GM19463 (cell line): ENCODE measurements around the gene PSMD2.

Experiments used
- ATAC-seq: cut with Tn5 transposase; IDR thresholded peaks from one replicate; pipeline ENCODE4 v1.9.1; 2021; ENCODE audit warnings: mild to moderate bottlenecking, moderate library complexity; ENCODE audit not compliant: unreplicated experiment

The PSMD2 gene

GRCh38 chr3:184315871-184316661 is 17.0 kb downstream of the PSMD2 start:
- ATAC-seq = no peak

- no peak for ATAC-seq
Measured at GRCh38 chr3:184316792-184317191, 17.8 kb downstream of the PSMD2 start.

DNA sequence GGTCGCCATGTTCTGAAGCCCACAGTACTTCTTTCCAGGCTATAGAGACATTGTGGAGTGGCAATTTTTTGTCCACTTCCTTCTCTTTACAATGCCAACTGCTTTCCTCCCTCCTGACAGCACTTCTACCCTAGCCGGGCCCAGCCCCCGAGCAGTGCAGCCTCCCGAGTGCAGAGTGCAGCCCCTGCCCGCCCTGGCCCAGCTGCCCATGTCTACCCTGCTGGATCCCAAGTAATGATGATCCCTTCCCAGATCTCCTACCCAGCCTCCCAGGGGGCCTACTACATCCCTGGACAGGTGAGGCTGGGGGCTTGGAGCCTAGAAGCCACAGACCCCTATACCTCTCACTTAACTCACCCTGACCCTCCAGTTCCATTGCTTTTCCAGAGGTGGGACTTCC is 18.2 kb downstream of the PSMD2 start:
- no peak for ATAC-seq

- ATAC-seq = no peak
Measured at GRCh38 chr3:184320104-184320445, 21.0 kb downstream of the PSMD2 start.

DNA sequence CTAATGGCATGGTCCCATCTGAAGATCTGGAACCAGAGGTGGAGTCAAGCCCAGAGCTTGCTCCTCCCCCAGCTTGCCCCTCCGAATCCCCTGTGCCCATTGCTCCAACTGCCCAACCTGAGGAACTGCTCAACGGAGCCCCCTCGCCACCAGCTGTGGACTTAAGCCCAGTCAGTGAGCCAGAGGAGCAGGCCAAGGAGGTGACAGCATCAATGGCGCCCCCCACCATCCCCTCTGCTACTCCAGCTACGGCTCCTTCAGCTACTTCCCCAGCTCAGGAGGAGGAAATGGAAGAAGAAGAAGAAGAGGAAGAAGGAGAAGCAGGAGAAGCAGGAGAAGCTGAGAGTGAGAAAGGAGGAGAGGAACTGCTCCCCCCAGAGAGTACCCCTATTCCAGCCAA is 22.6 kb downstream of the PSMD2 start:
- ATAC-seq = no peak

DNA sequence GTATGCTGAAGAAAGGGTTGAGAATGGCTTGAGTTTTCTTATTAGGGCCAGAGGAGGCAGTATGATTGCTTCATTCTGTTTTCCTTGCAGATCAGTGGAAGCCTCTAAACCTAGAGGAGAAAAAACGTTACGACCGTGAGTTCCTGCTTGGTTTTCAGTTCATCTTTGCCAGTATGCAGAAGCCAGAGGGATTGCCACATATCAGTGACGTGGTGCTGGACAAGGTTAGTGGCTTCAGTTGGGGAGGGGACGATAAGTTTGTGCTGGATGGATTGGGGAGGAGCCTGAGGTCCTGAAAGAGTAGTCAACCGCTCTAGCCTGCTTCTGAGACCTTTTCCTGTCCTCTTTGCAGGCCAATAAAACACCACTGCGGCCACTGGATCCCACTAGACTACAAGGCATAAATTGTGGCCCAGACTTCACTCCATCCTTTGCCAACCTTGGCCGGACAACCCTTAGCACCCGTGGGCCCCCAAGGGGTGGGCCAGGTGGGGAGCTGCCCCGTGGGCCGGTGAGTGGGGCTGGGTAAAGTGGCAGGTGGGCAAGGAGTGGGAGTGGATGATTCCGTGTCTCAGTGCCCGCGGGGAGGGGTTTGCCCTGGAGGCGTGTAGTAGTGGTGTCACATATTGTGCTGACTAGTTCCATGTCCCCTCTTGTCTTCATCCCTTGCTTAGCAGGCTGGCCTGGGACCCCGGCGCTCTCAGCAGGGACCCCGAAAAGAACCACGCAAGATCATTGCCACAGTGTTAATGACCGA is 23.9 kb downstream of the PSMD2 start:
- no peak for ATAC-seq

GRCh38 chr3:184323696-184324095 is 24.7 kb downstream of the PSMD2 start:
- no peak for ATAC-seq

- no peak for ATAC-seq
Measured at GRCh38 chr3:184325269-184325668, 26.2 kb downstream of the PSMD2 start.

DNA sequence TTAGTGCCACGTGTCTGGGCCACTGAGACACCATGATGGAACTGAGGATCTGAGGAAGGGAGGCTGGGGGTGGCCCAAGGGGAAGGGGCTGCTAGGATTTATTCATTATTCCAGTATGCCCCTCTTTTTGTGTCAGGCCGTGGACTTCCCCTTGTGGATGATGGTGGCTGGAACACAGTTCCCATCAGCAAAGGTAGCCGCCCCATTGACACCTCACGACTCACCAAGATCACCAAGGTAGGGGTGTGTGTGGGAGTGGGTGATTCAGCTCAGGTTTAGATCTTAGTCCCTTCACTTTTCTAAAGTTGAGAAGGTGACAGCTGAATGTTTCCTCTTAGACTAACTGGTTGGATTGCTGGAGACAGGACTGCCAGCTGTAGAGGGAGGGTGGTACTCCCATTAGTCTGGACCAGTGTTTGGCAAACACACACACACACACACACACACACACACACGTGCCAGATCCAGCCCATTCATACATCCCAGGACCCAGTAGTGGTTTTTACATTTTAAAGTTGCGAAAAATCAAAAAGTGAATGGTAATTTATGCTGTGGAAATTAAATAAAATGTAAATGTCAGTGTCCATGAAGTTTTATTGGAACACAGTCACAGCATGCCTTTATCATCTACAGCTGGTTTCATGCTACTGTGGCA is 26.8 kb downstream of the PSMD2 start:
- no peak for ATAC-seq

GRCh38 chr3:184327171-184327570 is 28.1 kb downstream of the PSMD2 start:
- ATAC-seq = no peak

DNA sequence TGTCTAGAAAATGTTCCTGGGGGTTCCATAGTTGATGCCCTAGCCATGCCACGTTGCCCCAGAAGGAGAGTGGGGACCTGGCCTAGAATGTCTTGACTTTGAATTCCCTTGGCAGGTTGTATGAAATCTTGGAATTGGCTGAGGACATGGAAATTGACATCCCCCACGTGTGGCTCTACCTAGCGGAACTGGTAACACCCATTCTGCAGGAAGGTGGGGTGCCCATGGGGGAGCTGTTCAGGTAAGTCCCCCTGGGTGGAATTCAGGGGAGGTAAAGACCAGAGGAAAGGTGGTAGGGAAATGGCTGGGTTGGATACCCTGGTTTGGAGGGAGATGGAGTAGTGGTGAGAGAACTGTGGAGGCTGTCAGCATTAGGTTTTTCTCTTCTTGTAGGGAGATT is 29.5 kb downstream of the PSMD2 start:
- ATAC-seq = no peak

GRCh38 chr3:184332370-184333090 is 33.5 kb downstream of the PSMD2 start:
- no peak for ATAC-seq

GRCh38 chr3:184333190-184333589 is 34.1 kb downstream of the PSMD2 start:
- no peak for ATAC-seq

GRCh38 chr3:184333700-184334099 is 34.7 kb downstream of the PSMD2 start:
- no peak for ATAC-seq

GRCh38 chr3:184334470-184335158 is 35.6 kb downstream of the PSMD2 start:
- ATAC-seq = no peak

DNA sequence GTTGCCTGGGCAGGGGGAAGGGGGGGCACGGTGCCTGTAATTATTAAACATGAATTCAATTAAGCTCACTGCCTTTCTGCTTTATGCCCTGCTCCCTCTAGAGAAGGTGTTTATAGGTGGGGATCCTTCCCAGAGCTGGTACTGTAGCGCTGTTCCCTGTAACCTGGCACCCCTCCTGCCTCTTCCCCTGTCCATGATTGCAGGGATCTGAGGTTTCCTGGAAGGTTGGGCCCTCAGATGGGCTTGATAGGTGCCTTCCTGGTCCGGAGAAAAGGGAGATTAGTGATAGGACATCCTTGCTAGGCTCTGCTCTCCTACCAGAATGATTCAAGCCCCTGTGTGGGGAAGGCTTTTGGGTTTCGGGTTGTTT is 36.2 kb downstream of the PSMD2 start:
- no peak for ATAC-seq

DNA sequence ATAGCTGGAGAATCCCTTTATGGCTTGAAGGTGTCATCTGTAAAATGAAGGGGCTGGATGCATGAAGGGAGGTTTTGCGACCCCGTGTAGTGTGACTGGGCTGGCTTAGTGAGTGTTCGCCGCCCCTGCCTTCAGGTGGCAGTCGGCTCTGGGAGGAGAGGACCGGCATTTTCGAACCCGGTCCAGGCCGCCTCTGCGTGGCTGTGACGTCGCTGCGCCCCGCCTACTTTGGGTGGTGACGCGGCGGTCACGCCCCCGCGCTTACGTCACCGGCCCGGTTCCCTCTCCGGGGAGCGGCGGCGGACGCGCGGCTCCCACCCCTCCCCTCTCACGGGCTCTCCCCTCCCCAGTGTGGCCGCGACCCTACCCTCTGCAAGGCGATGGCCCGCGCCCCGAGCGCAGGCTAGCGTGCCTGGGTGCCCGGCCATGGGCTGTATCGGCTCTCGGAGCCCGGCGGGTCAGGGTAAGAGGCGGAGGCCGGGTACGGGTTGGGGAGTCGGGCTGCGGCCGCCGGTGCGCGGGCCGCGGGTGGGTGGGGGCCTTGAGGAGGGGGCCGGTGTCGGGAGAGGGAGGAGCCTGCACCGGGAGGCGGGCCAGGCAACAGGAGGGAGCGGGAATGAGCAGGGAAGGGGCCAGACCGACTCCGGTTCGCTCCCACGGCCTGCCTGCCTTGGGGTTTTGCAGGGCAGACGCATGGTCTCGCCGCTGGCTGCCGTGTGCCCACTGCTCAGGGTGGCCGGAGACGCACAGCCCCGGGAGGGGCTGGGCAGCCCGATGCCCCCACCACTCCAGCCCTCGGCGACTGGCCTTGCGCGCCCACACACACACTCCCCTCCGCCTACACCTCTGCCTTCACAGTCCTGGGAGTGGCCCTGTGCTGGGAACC is 36.9 kb downstream of the PSMD2 start:
- ATAC-seq = peak; percentile 78

DNA sequence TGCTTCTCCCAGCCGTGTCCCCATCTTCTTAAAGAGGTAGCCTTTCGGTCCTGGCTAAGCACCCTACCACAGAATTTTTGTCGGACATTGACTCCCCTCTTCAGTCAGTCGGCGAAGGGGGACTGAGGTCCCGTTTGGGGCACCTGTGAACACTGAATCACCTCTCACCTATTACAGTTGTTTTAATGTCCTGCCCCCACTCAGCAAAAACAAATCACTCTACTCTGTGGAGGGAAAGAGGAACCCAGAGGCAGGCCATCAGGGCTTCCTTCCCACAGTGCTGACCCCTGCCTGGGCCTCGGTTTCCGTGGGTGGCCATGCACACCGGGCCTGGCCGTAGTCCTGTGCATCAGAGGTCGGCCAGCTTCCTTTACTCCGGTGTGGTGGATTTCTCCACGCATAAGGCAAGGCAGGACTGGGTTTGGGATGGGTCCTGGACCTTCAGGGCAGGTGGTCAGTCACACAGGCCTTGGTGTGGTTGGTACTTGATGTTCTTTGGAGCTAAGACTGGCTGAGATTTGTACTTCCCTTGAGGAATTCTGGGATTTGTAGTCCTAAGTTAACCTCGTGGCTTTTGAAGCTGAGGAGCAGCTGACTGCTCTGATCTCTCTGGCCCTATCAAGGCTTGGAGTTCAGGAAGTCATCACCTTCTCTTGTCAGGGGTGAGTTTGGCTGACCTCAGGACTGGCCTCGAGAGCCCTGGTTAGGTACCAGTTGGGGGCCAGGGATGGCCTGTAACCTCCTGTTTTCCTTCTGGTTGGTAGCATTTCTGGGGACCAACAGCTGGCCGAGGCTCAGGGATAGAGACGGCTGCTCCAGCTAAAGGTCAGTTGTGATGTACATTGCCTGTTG is 37.7 kb downstream of the PSMD2 start:
- ATAC-seq = no peak

DNA sequence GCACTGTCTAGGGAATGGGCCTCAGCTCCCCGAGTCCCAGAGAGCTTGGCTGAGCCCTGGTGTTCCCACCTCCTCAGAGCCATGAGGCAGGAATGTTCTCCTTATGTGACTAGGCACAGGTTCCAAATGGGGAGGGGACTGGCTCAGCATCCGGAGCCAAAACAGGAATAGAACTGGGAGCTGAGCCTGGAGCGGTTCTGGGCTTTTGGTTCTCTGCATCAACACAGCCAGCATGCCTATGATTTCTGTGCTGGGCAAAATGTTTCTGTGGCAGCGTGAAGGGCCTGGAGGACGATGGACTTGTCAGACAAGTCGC is 38.3 kb downstream of the PSMD2 start, which contains the start of gene FAM131A:
Gene FAM131A (plus strand): TSS at position 202 of the 316 bp plus-strand sequence. CDS start 31 bp downstream, at position 233.
- ATAC-seq = no peak
